Measurements from ENCODE around the gene HERC2.

- TF ChIP-seq RAD21 (IDR thresholded peaks at IDR 0.05) (no peak), ATF3 (IDR thresholded peaks at IDR 0.05) (no peak)
These were observed 237.4 kb downstream of the HERC2 start for GRCh38 chr15:28084547-28084946.
